ENCODE results near the gene CFAP77.

GRCh38 chr9:132583584-132584304 lies 173.7 kb downstream of the CFAP77 start:
- TF ChIP-seq CTCF (IDR thresholded peaks at IDR 0.05) (no peak), POLR2A (IDR thresholded peaks at IDR 0.05) (no peak)

Measured in transverse colon (tissue), 3 donors.